ENCODE results near the gene GBX1. TPM values are rescaled to one million over a fixed set of nuclear protein-coding genes. Genes with fewer than 3 reads are reported as not detected.

The GBX1 gene
- polyA plus RNA-seq, 1 donor, result 2.7 TPM

GRCh38 chr7:151172273-151173141 lies 5.0 kb upstream of the GBX1 start:
- peak; percentile 73 for DNase-seq

DNA sequence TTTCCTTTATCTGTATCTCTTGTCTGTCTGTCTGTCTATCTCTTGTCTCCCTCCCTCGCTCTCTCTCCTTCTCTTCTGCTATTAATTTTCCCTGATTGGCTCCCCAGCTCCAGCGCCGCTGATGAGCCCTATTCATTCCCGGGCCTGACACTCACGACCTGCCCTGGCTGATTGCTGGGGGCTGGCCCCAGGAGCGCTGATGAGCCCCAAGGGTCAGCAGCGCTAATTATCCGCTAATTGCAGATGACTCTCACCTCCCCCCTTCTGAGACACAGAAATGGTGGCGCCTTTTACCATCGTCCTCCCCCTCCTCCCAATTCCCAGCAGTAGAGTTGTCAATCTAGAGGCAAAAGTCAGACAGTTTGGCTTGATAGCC lies 1.3 kb upstream of the GBX1 start:
- no peak for DNase-seq

- DNase-seq, result peak; percentile 30
Observed at GRCh38 chr7:151168003-151168786, 701 bp upstream of the GBX1 start.

DNA sequence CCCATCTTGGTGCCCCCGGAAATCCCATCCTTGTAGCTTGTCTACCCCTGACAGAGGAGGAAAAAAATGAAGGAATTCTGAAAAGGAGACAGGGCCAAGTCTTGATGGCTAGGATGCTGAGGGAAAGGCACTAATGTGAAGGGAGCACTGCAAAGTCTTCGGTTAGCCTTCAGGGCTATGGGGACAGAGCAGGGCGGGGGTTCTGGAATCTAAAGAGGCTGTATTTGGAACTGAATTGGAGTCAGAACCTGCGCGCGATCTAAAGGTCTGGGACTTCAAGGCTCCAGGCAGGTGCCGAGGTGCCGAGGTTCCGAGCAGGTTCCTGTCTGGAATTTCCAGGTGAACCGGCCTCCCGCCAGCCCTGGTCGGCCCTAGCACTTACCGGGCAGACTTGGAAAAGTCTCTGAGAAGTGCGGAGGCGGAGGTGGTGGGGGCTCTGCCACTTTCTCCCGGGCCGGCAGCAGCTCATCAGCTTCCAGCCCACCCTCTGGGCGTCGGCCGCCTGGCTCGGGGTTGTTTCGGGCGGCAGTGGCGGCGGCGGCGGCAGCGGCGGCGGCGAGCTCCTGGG lies 781 bp downstream of the GBX1 start:
- DNase-seq, result no peak

DNA sequence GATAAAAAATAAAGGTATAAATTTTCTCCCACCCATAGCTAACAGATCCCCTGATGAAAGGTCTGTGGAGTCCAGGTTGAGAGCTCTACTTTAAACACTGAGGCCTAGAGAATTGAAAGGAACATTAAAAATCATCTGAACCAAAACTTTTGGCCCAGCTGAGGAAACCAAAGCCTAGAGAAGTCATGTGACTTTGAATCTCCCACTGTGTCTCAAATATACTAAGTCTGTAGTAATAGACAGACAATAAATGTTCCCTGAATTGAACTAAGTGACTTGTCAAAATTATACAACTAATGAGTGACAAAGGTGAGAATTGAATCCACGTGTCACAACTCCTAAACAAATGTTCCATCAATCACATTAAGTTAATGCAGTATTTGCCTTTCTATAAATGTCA lies 5.7 kb downstream of the GBX1 start:
- no peak for DNase-seq

DNA sequence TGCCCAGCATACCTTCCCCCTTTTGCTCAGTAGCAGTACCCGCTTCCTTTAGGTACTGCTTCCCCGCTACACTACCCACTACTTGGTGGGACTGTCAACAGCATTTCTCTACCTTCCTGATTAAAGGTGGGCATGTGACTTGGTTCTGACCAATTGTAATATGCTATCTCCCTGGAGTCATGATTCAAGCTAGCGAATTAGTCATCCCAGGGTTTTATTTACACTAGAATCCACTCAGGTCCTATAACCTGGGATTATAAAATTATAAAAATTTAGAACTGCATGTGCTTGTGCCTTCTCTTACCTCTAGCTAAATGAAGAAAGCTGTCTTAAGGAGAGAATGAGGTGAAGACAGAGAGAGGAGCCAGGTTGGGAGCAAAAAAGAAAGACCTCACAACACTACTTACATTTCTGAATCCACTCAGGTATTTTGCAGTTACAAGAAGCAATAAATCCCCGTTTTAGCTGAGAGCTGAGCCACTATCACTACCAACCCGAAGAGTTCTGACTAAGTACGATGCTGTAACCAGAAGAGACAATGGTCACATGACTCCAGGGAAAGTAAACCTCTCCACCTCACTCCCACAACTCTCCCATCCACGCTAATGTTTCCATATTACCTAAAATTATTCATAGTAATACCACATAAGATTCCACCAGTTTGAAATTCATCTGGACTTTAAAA lies 9.7 kb downstream of the GBX1 start:
- no peak for DNase-seq

DNA sequence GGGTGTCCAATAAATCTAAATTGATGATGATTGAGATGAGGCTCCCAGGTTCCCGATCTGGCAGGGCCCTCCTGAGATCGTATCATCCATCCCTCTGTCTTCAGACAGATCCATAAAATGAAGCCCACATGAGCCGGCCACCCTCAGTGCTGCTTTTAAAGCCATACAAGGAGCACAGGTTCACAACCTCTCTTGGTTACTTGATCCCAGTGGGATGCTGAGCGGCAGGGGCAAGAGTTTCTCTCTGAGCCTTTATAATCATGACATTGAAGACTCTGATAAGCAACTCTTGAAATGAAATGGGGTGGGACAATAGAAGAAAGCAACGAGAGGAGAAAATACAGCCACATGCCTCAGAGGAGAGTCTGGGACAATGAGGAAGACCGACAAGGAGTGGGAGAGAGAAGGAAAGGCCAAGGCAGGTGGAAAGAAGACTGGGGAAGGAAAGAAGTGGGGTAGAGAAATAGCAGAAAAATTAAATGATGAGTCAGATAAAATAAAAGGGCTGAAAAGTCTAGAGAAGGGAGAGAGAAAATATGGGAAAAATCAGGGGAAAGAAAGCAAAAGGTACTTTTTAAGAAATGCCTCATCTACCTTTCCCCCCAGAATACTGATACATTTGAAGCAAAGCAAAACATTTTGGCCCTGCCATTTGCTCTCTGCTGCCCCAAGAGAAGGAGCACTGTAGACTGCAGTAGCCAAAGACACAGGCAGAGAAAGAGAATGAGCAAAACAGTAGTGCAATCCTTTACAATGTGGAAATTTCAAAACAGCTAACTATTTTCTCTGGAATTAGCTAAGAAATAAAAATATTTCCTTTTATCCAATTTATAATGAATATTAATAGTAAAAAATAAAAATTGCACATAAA lies 14.6 kb downstream of the GBX1 start:
- DNase-seq, result no peak

DNA sequence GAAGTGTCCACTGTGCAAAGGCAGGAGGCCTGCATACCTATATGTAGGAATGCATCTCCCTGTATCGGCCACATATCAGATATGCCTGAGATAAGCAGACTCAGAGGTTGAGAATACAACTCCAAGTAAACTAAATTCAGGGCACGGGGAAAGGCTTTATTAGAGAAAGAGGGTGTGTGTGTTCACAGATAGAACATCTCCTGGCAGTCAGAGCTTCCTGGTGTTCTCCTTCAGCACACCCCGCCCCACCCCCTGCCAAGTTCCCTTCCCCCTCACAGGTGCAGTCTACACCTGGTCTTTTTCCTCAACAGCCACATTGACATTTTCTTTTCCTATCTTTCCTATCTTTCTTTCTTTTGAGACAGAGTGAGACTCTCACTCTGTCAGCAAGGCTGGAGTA lies 17.1 kb downstream of the GBX1 start:
- no peak for DNase-seq

GRCh38 chr7:151148319-151149259 lies 18.9 kb downstream of the GBX1 start:
- no peak for DNase-seq

DNA sequence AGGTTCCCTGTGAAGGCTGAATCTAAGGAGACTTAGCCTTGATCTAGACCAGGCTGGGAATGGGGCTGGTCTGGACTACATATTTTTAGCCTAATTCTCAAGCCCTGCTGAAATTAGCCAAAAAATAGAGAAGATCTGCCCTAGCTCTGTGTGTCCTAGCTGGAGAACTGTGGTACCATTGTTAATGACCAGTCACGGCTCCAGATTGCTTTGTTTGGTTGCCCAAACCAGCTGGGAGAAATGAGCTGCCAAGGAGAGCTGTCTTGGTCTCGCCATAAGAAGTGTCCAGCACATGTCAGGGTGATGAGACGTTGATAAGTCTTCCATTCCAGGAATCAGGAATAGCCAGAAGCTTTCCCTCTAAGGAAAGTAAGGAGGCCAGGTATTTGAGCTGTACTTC lies 20.7 kb downstream of the GBX1 start:
- DNase-seq, result no peak

- DNase-seq, result no peak
Observed at GRCh38 chr7:151144387-151144786, 23.1 kb downstream of the GBX1 start.

DNA sequence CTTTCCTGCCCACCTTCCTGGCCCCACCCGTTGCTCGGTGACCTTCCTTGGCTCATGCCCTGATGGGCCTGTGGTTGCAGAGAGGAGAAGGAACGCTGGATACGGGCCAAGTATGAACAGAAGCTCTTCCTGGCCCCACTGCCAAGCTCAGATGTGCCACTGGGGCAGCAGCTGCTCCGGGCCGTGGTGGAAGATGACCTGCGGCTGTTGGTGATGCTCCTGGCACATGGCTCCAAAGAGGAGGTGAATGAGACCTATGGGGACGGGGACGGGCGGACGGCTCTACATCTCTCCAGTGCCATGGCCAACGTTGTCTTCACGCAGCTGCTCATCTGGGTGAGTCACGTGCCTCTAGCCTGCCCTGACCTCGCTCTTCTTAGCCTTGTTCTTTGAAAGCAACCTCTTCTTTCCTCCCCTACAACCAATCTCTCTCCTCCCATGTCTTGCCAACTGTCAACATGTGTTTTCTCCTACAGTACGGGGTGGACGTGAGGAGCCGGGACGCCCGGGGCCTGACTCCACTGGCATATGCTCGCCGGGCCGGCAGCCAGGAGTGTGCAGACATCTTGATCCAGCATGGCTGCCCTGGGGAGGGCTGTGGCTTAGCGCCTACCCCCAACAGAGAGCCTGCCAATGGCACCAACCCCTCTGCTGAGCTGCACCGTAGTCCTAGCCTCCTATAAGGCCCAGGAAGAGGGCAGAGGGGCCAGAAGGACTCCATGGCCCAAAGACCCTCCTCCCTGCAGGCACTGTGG lies 24.1 kb downstream of the GBX1 start:
- no peak for DNase-seq

DNA sequence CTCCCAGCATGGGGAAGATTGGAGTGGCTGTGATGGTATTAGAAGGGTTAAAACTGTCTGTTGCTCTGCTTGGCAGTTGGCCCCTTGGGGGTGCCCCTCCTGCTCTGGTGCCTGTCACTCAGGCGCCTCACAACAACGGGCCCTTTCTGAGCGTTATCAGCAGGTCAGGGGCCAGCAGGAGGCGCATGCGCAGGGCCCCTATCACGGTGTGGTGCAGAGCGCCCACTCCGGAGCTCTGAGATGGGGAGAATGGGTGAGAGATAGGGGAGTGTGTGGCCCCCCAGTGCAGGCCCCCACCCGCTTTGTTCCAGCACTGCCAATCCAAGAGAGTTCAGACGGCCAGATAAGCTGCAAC lies 24.8 kb downstream of the GBX1 start:
- no peak for DNase-seq

- DNase-seq, result no peak
Observed at GRCh38 chr7:151141855-151142685, 25.4 kb downstream of the GBX1 start.

GRCh38 chr7:151141311-151141854 lies 26.1 kb downstream of the GBX1 start:
- no peak for DNase-seq

DNA sequence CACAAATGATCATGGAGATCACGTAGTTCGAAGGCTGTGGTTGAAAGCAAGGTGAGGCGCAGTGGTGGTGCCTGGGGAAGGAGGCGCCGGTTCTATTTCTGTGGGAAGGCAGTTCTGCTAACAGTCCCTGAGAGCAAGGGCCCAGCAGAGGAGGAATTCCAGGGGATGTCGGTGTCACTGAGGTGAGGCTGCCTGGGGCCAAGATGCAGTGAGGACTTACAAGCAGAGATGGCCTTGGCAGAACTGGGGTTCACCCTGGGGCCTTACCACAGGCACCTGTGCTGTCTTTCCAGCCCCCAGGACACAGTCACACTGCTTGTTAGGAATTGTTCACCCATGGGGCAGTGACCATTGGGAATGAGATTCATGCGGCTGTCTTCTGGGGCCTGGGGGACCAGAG lies 26.7 kb downstream of the GBX1 start:
- DNase-seq, result no peak

DNA sequence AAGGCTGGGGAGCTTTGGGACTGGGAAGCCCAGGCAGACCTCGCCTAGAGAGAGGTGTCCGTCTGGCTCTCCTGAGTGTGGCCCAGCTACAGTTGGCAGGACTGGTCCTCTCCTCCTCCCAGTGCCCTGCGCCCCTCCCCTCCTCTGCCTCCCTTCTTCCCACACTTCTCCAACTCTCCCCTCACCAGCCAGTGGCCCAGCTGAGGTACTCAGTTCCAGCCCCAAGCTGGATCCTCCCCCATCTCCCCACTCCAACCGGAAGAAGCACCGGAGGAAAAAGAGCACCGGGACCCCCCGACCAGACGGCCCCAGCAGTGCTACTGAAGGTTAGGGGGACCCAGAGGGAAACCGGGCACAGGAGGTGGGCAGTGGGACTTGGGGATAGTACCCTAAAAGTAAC lies 27.7 kb downstream of the GBX1 start:
- DNase-seq, result no peak

DNA sequence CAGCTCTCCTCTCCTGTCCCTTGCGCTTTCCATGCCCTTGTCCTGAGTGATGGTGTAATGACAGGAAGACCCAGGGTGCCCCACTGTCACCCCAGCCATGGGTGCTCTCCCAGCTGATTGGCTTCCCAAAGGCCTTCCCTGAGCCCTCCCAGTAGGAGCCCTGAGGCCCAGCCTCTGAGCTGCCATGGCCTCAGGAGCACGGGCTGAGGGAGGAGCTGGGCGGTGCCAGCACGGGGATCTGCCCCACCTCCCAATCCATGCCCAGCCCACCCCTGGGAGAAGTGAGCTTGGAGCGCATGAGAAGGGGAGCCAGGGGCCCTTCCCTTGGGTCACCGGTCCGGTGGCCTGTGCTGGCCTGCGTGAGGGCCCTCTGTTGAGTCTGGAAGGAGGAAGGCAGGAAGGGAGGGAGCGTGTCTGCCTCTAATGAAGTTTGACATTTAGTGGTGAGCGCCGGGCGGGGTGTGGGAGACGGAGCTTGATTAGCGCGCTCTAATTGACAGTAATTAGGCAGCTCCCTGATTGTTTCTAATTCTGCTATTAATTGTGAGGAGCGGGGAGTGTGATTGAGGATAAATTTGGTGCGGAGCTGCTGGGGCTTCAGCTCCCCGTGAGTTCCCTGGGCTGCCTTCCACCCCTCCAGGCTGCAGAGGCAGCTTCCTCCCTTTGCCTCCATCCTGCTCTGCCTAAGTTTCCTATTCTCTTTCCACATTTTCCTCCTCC lies 28.3 kb downstream of the GBX1 start:
- no peak for DNase-seq
